ENCODE measurements around the gene SPINK1. TPM values are rescaled to one million over a fixed set of nuclear protein-coding genes. Genes with fewer than 3 reads are reported as not detected.
"Not testable (repeated sequence)": the region's sequence is repeated elsewhere in the genome, so short reads cannot be mapped to it uniquely, and the experiment has no call there.

SPINK1 gene
- total RNA-seq, 1 donor from 2014 or later: not detected

GRCh38 chr5:147809830-147810666 lies 21.4 kb downstream of the SPINK1 start:
- DNase-seq (ENCODE audit: low read depth in 2 of 2): no peak

DNA sequence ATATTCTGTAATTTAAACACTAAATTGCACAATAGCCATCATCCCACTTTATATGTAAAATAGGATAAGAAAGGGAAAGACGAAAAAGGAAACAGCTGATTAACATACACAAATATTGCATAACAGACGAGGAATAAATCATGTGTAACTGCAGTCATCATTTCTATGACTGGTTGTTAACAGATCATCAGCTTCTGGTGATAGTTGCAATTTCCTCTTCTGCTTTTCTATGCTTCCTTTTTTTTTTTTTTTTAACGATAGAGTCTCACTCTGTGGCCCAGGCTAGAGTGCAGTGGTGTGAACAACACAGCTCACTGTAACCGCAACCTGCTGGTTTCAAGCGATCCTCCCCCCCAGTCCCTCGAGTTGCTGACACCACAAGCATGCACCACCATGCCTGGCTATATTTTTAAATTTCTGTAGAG lies 26.4 kb downstream of the SPINK1 start:
- no peak for DNase-seq (ENCODE audit: low read depth in 2 of 2)

- DNase-seq (ENCODE audit: low read depth in 2 of 2): no peak
Observed at GRCh38 chr5:147804334-147804733, 27.1 kb downstream of the SPINK1 start.

DNA sequence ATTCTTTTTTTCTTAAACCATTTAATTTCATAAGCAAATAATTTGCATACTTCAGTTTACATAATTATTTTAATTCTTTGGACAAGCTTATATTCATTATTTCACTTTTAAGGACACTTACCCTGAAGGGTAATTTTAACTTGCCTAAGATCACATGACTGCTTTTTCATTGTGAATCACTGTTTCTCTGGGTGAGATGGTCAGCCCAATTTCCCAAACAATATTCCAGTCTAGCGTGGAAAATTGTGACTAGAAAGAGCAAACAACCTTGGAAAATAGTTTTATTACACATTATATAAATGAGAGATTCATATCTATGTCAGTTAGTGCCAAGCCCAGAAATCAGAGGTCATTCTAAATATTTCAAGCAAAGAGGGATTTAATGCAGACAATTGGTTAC lies 27.5 kb downstream of the SPINK1 start:
- no peak for DNase-seq (ENCODE audit: low read depth in 2 of 2)

GRCh38 chr5:147803161-147803560 lies 28.3 kb downstream of the SPINK1 start:
- not testable (repeated sequence) for DNase-seq (ENCODE audit: low read depth in 2 of 2)

DNA sequence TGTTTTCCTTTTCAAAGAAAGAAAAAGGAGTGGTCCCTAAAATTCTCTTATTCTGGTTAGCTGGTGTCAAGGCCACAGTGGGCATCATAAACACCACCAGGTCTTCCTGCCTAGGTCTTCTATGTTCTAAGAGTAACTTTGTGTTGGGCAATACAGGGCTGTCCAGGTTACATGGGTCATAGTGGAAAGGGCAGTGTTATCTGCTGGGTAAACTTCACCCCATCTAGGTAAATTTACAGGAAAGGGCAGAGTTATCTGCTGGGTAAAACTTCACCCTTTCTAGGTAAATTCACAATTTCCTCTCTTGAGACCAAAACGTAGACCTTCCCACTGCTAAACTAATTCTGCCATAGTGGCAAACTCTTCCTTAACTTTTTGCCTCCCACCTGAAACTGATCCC lies 30.0 kb downstream of the SPINK1 start:
- no peak for DNase-seq (ENCODE audit: low read depth in 2 of 2)

DNA sequence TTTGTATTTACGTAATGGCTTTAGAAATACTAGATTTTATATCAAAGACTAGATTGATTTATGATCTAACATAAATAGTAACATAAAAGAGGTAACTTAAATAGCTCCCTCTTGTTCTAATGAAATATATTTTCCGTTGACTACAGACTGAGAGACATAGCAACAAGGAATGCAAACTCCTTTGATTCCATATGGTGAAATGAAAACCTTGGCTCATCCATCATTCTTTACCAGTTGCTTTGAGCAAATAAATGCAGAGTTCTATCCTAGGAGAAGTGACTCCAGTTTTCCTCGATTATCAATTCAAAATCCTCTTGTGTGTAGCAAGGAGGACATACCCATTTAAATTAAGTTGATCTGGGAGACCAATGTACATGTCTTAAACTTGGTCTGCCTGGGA lies 31.0 kb downstream of the SPINK1 start:
- DNase-seq (ENCODE audit: low read depth in 2 of 2): no peak

GRCh38 chr5:147796556-147797308 lies 34.7 kb downstream of the SPINK1 start:
- no peak for DNase-seq (ENCODE audit: low read depth in 2 of 2)

DNA sequence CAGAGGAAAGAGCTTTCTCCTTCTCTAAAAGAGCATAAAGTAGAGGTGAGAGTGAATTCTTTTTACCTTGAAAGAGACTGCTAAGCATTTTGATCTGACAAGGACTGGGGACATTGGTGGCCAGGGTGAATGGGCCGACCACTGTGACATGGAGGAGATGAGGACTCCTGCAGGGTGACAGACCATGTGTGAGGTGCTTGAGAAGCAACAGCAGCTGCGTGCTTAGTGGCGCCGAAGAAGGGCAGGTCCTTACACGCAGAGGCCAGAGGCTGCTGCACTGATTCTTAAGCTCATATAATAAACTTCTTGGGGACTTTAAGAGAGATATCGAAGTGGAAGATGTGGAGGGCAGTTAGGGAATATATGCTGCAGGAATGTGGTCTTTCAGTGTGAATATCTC lies 40.3 kb downstream of the SPINK1 start:
- no peak for DNase-seq (ENCODE audit: low read depth in 2 of 2)

- DNase-seq (ENCODE audit: low read depth in 2 of 2): no peak
Observed at GRCh38 chr5:147789820-147790219, 41.7 kb downstream of the SPINK1 start.

DNA sequence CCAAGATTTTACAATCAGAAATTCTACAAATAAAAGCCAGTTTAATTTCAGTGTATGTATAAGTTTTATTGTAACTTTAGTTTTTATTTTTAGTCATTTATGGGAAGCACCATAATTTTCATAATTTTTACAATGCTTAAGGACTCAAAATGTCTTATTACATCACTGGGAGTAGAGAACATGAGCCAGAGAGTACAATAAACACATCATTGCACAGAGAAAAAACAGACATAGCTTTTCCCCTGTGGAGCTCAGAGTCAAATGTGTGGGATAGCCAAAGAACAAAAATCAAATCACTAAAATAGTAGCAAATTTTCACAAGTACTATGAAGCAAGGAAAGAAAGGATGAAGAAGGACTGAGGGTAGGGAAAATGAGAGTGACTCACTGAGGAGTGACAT lies 43.4 kb downstream of the SPINK1 start:
- no peak for DNase-seq (ENCODE audit: low read depth in 2 of 2)

GRCh38 chr5:147786142-147786541 lies 45.3 kb downstream of the SPINK1 start:
- DNase-seq (ENCODE audit: low read depth in 2 of 2): no peak

GRCh38 chr5:147784146-147784987 lies 47.1 kb downstream of the SPINK1 start:
- DNase-seq (ENCODE audit: low read depth in 2 of 2): no peak

- DNase-seq (ENCODE audit: low read depth in 2 of 2): no peak
Observed at GRCh38 chr5:147782110-147783028, 49.1 kb downstream of the SPINK1 start, which contains the start of gene JAKMIP2. Gene JAKMIP2, minus strand, starts transcription at chr5:147782728. Its CDS starts 110,922 bp downstream, at chr5:147671806.

DNA sequence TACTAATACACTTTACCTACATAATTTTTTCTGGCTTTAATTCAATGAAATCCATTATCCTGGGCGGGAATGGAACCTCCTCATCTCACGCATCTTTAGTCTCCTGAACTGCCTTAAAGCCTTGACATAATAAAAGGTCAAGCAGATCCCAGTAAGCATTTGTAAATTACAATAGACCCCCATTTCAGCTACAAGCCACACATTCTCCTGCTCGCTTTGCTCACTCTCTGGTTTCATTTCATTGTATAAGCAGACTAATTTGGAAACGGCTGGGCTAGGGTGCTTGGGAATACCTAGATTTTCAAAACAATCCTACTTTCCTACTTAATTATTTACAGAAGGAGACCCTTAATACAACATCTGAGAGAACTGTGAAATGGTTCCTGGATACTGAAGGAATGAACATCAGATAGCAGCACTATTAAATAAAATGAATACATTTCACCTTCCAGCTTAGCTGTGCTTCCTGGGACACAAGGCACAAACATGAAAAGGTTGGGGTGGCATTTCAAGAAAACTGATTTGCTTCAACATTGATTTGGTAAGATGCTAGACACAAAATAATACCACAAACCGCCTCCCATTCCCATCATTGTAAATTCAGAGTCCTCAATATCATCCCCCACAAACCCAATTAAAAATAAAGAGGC lies 50.4 kb downstream of the SPINK1 start:
- no peak for DNase-seq (ENCODE audit: low read depth in 2 of 2)

DNA sequence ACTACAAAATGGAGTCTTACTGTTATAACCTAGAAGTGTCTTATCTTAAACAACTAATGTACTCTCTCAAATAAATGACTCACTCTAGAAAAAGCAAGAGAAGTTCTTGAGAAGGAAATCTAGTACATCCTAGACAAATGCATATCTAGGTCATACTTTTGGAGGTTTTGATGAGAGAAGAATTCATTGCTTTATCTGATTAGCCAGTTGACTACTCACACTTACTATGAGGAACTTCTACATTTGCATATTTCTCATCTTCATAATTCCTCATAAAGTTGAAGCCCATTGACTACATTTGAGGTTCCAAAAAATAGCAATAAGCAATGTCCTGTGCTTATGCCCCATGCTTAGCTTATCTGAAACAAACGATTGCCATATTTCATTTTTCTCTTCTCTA lies 51.8 kb downstream of the SPINK1 start:
- DNase-seq (ENCODE audit: low read depth in 2 of 2): no peak

DNA sequence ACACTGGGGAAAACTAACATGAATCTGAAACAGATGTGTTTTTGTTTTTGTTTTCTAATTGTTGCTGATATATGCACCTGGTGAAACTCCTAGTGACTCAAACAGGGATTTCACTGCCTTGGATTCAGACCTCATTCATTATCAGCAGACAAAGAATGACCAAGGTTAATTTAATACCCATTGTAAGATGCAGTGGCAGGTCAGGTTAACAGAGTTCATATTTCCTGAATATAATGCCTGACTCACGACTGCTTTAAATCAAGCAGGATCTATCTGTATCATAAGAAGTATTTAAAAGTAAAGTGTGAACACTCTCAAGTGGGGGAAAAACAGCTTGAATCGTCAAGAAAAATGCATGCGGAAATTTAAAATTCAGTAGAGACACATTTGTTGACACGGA lies 54.5 kb downstream of the SPINK1 start:
- DNase-seq (ENCODE audit: low read depth in 2 of 2): no peak
